HG02763 (cell line): Measurements from ENCODE around the gene CENPI.
"Not testable (repeated sequence)": the region's sequence is repeated elsewhere in the genome, so short reads cannot be mapped to it uniquely, and the experiment has no call there.

Experiments used
- ATAC-seq: cut with Tn5 transposase; IDR thresholded peaks from one replicate; pipeline ENCODE4 v1.9.1; 2021; ENCODE audit warnings: mild to moderate bottlenecking, moderate library complexity; ENCODE audit not compliant: unreplicated experiment

Gene CENPI

GRCh38 chrX:101097546-101098453 is at the start of gene CENPI:
Gene CENPI, plus strand, starts transcription at chrX:101098204. Its CDS starts 2,867 bp downstream, at chrX:101101071.
- peak; percentile 98 for ATAC-seq

GRCh38 chrX:101051153-101051548 is 46.9 kb upstream of the CENPI start:
- peak; percentile 13 for ATAC-seq

- peak; percentile 90 for ATAC-seq
Observed at GRCh38 chrX:101051549-101052302, 46.3 kb upstream of the CENPI start, which contains the start of gene TRMT2B. Gene TRMT2B, minus strand, starts transcription at chrX:101052111. Its CDS starts 9,822 bp downstream, at chrX:101042289.

GRCh38 chrX:101056551-101056950 is 41.5 kb upstream of the CENPI start:
- ATAC-seq, result not testable (repeated sequence)

- peak; percentile 86 for ATAC-seq
Observed at GRCh38 chrX:101057093-101057714, 40.8 kb upstream of the CENPI start.

DNA sequence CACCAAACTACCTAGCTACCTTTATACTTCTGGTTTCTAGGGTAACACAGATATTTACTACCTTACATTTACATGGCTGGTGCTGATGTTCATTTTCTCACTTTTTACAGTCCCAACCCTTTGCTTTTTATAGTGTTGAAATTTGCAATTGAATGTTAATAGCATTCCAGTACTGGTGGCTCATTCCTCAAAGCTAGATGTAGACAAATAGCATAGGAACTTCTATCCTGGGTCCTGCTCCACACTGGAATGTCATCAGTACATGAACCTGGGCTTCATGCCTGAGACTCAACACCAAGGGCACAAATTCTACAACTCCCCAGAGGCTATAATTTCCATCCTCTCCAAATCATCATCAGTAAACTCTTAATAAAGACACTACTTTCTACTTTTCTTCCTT is 35.8 kb upstream of the CENPI start:
- ATAC-seq, result no peak

DNA sequence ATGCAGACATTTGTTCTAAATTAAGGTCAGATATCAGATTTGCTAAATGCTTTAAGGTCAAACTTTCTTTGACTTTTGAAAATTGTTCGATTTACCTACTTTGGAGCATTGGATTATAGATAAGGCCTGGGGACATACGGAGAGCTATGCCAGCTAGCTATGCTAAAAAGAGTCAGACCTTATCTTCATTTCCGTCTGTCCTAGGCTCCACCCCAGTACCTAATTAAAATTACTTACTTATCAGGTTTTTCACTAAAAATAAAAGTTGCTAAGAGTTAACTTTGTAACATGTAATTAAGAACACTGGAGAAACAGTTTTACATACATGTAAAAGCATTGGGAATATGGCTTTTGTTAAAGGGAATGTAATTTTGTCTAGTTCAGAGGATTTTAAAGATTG is 26.4 kb upstream of the CENPI start:
- no peak for ATAC-seq

DNA sequence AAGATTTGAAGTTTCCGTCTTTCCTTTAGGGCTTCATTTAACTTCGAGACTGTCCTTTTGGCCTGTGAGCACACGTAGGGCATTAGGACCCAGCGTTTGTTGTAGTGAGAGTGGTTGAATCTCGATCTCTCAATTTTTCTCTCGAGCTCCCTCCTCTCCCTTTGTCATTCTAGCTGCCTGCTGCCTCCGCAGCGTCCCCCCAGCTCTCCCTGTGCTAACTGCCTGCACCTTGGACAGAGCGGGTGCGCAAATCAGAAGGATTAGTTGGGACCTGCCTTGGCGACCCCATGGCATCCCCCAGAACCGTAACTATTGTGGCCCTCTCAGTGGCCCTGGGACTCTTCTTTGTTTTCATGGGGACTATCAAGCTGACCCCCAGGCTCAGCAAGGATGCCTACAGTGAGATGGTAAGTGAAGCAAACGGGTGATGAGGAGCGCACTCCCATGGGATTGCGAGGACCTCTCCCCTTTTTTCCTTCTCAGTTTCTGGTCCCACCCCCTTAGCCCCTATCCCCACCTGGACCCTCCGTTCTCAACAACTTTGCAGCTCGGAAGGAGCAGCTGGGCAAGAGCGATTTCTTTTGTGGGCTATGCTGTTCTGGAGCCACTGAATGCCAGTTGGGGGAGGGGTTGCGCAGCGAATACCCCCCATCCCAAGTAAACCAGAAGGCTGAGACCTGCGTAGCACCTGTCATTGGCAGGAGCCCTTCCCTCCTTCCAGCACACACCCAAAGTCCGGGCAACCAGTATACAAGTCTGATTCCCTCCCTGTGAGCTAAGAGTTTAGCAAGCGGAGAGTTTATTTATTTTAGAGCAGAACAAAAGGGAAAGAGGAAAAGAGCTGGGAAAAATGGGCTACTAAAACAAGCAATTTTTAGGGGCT is 19.0 kb upstream of the CENPI start, which contains the start of gene TMEM35A:
Gene TMEM35A, plus strand, starts transcription at position 164 of the 883 bp plus-strand sequence. Its CDS starts 124 bp downstream, at position 288.
- ATAC-seq, result no peak

DNA sequence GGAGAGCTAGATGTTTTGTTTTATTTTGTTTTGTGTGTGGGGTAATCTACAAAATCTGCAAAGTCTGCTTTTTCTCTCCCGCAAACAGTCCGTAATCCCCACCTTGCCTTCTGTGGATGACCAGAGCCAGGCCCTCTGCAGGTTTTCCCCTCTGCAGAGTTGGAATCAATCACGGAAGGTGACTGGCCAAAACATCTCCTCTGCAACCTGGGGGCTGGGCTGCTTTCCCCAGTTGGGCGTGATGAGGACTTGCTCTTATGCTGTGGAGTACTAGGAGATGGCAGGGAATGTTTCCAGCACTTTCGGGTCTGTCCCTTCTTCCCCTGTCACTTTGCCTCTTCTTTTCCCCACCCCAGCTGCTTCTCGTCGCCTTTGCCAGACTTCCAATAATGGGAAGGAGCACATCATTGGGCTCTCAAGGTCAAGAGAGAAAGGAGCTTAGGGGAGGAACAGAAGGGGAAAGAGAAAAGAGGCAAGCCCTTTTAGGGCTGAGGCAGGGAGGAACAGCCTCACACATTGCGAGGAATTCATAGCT is 18.2 kb upstream of the CENPI start:
- ATAC-seq, result no peak

GRCh38 chrX:101080326-101081124 is 17.5 kb upstream of the CENPI start:
- ATAC-seq, result no peak

DNA sequence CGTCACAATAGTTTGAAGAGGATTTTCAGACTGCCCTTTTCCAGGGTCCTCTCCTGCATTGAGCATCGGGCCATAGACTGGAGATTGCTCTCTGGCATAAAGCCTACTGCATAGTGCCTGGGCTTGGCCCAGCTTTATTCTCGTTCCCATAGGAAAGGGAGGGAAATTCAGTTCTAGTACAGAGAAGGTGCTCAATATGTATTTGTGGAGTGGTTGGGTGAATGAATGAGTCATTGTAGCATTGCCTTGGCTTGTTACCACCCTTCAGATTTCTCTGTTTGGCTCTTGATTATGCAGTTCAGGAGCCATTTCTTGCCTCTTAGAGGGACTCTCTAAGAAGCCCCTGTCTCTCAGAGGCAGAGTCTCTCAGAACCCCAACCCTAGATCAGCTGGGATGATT is 16.8 kb upstream of the CENPI start:
- no peak for ATAC-seq

GRCh38 chrX:101091817-101092216 is 6.2 kb upstream of the CENPI start:
- ATAC-seq, result no peak

GRCh38 chrX:101108284-101108683 is 10.3 kb downstream of the CENPI start:
- ATAC-seq, result no peak

DNA sequence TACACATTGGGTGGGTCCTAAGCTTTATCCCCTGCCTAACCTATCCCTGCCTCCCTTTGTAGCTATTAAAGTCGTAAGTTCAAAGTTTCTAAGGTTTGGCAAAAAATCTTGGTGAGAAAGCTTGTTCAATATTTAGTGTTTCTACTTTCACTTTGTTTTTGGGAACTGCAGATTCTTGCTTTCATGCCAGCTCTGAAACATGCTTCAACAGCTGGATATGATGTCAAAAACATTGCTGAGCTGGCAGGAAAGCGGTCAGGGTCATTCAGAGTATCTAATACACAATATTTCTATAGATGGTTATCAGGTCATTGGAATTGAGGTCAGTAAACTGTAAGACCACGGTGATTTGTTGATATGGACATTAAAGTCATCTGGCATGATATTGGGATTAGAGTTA is 19.7 kb downstream of the CENPI start:
- ATAC-seq, result no peak

- no peak for ATAC-seq
Observed at GRCh38 chrX:101136235-101136634, 38.2 kb downstream of the CENPI start.
